Activated naive CD4-positive, alpha-beta T cell treated with anti-CD3 and anti-CD28 coated beads, Interleukin-2, amount 10 ng/mL, durations not matched to agents 7 days and 5 days (primary cell): ENCODE results near the gene INSR.

Experiments
- CTCF ChIA-PET: fragments of 350-600 bp; sonication (Branson Sonifier 250); formaldehyde crosslinking; loops from one replicate; lab custom pipeline; 2021; ENCODE audit warnings: antibody characterized with exemption; lab: Charles Lee
- DNase-seq: peaks from one replicate; pipeline ENCODE4 v3.0.0-alpha.2; 2020
- H3K27ac Mint-ChIP-seq: one replicate; pipeline ENCODE4 v1.8.0; 2021; ENCODE audit warnings: mild to moderate bottlenecking, moderate library complexity, mixed read lengths
- H3K27me3 Mint-ChIP-seq: one replicate; pipeline ENCODE4 v1.8.0; 2021; ENCODE audit warnings: mild to moderate bottlenecking, mixed read lengths
- H3K36me3 Mint-ChIP-seq: one replicate; pipeline ENCODE4 v1.8.0; 2021; ENCODE audit warnings: mixed read lengths
- H3K4me1 Mint-ChIP-seq: one replicate; pipeline ENCODE4 v1.8.0; 2021; ENCODE audit warnings: mixed read lengths
- H3K4me3 Mint-ChIP-seq: one replicate; pipeline ENCODE4 v1.8.0; 2021; ENCODE audit warnings: mild to moderate bottlenecking, moderate library complexity, mixed read lengths
- H3K9me3 Mint-ChIP-seq: one replicate; pipeline ENCODE4 v1.8.0; 2021; ENCODE audit warnings: mixed read lengths

The INSR gene

DNA sequence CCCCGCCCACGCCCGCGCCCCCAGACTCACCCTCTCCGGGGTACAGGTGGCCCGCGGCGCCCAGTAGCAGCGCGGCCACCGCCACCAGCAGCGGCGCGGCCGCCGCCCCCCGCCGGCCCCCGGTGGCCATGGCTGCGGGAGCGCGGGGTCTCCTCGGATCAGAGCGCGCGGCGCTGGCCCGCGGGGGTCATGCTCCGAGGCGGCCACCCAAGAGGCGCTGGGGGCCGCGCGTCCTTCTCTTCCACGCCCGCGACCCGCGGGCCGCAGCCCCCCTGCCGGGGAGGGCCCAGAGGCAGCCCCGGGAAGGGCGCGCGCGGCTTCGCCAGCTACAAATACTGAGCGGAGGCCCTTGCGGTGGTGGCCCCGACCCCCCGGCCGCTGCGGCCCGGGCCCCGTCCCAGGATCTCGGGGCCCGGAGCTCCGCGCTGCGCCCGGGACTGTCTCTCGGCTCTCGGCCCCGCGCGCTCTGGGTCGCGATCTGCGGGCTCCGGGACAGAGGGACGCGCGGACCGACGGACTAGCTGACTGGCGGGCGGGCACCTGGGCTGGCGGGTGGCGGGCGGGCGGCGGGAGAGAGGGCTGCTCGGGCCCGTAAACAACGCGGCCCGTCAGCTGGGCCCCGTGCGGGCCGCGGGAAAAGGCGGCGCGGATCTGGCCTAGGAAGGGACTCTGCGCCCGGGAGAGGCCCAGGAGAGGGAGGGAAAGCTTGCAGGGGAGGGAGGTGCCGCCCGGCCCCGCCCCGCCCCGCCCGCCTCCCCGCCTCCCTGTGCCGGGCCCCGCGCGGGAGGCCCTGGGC lies at the start of gene INSR:
Gene INSR (minus strand): TSS at position 653 of the 796 bp plus-strand sequence. CDS start 523 bp downstream, at position 130.
- Mint-ChIP-seq H3K9me3 (no peaks in the 10 kb centered on the region), H3K27ac (peak within 1 kb of the TSS; percentile 7), H3K4me3 (peak within 1 kb of the TSS; percentile 75), H3K27me3 (peaks cover 78% of the 10 kb centered on the region), H3K4me1 (peaks cover 12% of the 10 kb centered on the region), H3K36me3 (no peaks in the 10 kb centered on the region)
- CTCF ChIA-PET, result no interaction called here
- peak; percentile 78 for DNase-seq

- Mint-ChIP-seq H3K4me1 (peaks cover 65% of the 10 kb centered on the region), H3K36me3 (no peaks in the 10 kb centered on the region), H3K27ac (no peak overlapping the region), H3K4me3 (no peak overlapping the region), H3K9me3 (no peaks in the 10 kb centered on the region), H3K27me3 (peaks cover 20% of the 10 kb centered on the region)
- CTCF ChIA-PET, result interaction anchor here (0.7 to 2.4 kb wide), 8 partner anchors 8 to 242 kb away, joined by 3 to 8 read pairs (median 6); no protein-coding TSS in a partner anchor
- DNase-seq, result no peak
Observed at GRCh38 chr19:7342143-7342542, 47.9 kb upstream of the INSR start.

DNA sequence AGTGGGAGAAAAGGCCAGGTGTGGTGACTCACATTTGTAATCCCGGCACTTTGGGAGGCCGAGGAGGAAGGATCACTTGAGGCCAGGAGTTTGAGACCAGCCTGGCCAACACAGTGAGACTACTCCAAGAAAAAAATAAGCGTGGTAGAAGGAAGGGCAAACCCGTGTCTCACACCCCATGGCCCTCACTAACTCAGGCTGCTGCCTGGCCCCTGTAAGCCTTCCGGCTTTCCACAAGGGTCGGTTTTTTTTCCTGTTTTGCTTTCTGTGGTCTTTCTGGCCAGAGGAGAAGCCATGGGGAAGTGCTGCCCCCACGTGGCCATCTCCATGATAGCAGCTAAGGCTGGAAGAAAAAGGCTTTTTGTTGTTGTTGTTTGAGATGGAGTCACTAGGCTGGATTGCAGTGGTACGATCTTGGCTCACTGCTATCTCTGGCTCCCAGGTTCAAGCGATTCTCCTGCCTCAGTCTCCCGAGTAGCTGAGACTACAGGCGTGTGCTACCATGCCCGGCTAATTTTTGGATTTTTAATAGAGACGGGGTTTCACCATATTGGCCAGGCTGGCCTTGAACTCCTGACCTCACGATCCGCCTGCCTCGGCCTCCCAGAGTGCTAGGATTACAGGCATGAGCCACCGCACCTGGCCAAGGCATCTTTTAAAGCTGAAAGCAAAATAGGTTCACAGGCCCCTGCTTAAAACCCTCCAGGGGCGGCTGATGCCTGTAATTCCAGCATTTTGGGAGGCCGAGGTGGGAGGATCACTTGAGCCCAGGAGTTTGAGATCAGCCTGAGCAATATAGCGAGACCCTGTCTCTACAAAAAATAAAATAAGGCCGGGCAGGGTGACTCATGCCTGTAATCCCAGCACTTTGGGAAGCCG lies 47.0 kb upstream of the INSR start:
- H3K27ac Mint-ChIP-seq, result peak overlapping the region; percentile 59

DNA sequence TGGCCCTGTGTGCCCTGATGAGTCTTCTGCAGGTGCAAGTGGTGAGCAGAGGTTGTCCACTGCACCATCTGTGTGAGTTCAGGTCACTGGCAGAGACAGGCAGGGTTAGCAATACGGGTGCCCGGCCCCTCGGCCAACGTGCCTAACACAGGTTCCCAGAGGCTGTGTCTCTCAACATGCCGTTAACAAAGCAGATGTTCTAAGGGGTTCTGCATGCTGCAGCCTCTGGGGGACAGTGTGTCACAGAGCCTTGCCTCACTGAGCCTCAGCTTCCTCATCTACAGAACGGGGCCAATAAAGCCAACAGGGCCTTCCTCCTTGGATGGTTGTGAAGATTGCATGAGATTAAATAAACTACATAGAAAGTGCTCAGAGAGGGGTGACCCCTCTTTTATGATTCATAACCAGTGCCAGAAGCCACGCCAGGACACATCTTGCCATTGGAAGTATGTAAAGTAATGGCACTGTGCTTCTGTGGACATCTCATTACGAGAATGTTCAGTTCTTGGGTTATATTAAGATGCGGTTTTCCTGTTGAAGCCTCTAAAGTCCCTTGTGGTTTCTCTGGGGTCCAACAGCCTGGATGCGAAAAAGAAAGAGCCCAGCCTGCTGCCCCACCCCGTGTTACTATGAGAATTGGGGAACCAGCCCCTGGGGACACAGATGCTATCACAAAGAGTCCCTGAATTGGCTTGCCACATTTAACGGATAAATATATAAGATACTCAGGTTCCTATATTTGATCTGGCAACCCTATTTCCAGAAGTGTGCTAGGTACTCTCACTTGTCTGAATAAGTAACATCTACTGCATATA lies 43.4 kb upstream of the INSR start:
- H3K27ac Mint-ChIP-seq, result peak overlapping the region; percentile 60
- no peaks in the 10 kb centered on the region for H3K36me3 Mint-ChIP-seq
- H3K4me1 Mint-ChIP-seq, result peaks cover 38% of the 10 kb centered on the region
- CTCF ChIA-PET, result interaction anchor here (1.2 to 2.0 kb wide), 3 partner anchors 189 to 237 kb away, joined by 3 to 6 read pairs (median 4); no protein-coding TSS in a partner anchor
- H3K9me3 Mint-ChIP-seq, result no peaks in the 10 kb centered on the region
- peaks cover 37% of the 10 kb centered on the region for H3K27me3 Mint-ChIP-seq
- H3K4me3 Mint-ChIP-seq, result no peak overlapping the region
- peak; percentile 50 for DNase-seq

More for the DNA sequence above, 47.0 kb upstream of the INSR start:
- H3K36me3 Mint-ChIP-seq, result no peaks in the 10 kb centered on the region
- H3K27me3 Mint-ChIP-seq, result peaks cover 26% of the 10 kb centered on the region
- peak; percentile 88 for DNase-seq
- CTCF ChIA-PET, result interaction anchor here (0.7 to 2.4 kb wide), 17 partner anchors 8 to 1064 kb away, joined by 3 to 16 read pairs (median 4); partner anchors contain the start of gene ARHGEF18
- peaks cover 63% of the 10 kb centered on the region for H3K4me1 Mint-ChIP-seq
- H3K9me3 Mint-ChIP-seq, result no peaks in the 10 kb centered on the region
- no peak overlapping the region for H3K4me3 Mint-ChIP-seq

GRCh38 chr19:7336321-7336973 lies 42.2 kb upstream of the INSR start:
- H3K4me1 Mint-ChIP-seq, result peaks cover 33% of the 10 kb centered on the region
- CTCF ChIA-PET, result interaction anchor here (2.0 kb wide), 1 partner anchor 234 kb away, joined by 6 read pairs; no protein-coding TSS in a partner anchor
- peaks cover 37% of the 10 kb centered on the region for H3K27me3 Mint-ChIP-seq
- DNase-seq, result no peak
- no peak overlapping the region for H3K27ac Mint-ChIP-seq
- no peak overlapping the region for H3K4me3 Mint-ChIP-seq
- H3K9me3 Mint-ChIP-seq, result no peaks in the 10 kb centered on the region
- no peaks in the 10 kb centered on the region for H3K36me3 Mint-ChIP-seq

DNA sequence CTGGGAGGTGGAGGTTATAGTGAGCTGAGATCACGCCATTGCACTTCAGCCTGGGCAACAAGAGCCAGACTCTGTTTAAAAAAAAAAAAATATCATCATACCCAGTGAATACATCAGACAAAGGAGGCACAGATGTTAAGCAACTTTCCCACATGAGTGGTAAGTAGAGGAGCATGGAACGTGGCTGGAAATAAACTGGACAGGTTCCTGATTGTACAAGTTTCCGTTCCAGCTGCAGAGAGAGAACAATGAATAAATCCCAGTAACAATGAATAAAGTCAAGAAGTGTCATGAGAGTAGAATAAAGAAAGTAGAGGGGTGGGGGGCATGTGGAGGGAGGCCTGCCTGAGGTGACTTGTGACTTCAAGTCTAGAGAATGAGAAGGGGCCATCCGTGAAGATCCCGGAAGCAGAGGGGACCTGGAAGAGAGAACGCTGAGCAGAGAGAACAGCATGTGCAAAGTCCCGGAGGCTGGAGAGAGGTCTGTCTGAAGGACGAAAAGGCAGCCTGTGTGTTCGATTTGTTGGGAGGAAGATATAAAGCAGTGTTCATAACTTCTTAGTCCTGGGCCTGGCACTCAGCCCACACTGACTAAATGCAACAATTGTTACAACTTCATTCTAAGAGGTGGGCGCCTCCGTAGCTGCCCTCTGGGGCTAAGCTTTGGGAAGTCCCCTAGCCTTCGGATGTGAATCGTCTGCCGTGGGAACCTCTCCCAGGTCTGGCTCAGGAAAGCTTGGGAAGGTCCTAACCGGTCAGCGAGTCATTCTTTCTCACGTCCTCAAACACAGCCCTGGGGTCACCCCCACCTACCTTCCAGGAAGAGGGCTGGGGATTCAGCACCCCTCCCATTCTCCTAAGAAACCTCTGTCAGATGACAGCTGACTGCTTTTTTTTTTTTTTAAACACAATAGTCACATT lies 39.2 kb upstream of the INSR start:
- no peaks in the 10 kb centered on the region for H3K9me3 Mint-ChIP-seq
- CTCF ChIA-PET, result interaction anchor here (0.7 kb wide), 1 partner anchor 124 kb away, joined by 4 read pairs; no protein-coding TSS in a partner anchor
- H3K27me3 Mint-ChIP-seq, result peaks cover 20% of the 10 kb centered on the region
- DNase-seq, result no peak
- H3K36me3 Mint-ChIP-seq, result no peaks in the 10 kb centered on the region
- no peak overlapping the region for H3K27ac Mint-ChIP-seq
- H3K4me1 Mint-ChIP-seq, result peaks cover 19% of the 10 kb centered on the region
- H3K4me3 Mint-ChIP-seq, result no peak overlapping the region

GRCh38 chr19:7331446-7331845 lies 37.2 kb upstream of the INSR start:
- CTCF ChIA-PET, result no interaction called here
- no peak for DNase-seq
- H3K27ac Mint-ChIP-seq, result no peak overlapping the region
- H3K27me3 Mint-ChIP-seq, result peaks cover 11% of the 10 kb centered on the region
- no peaks in the 10 kb centered on the region for H3K36me3 Mint-ChIP-seq
- no peaks in the 10 kb centered on the region for H3K4me1 Mint-ChIP-seq
- no peaks in the 10 kb centered on the region for H3K9me3 Mint-ChIP-seq
- no peak overlapping the region for H3K4me3 Mint-ChIP-seq

GRCh38 chr19:7328647-7329046 lies 34.4 kb upstream of the INSR start:
- Mint-ChIP-seq H3K9me3 (peaks cover 8% of the 10 kb centered on the region), H3K36me3 (no peaks in the 10 kb centered on the region), H3K4me1 (no peaks in the 10 kb centered on the region), H3K27me3 (peaks cover 14% of the 10 kb centered on the region), H3K27ac (no peak overlapping the region), H3K4me3 (no peak overlapping the region)
- CTCF ChIA-PET, result interaction anchor here (2.2 kb wide), 1 partner anchor 12 kb away, joined by 8 read pairs; no protein-coding TSS in a partner anchor
- no peak for DNase-seq

GRCh38 chr19:7327802-7328201 lies 33.6 kb upstream of the INSR start:
- Mint-ChIP-seq H3K4me3 (no peak overlapping the region), H3K4me1 (no peaks in the 10 kb centered on the region), H3K27me3 (peaks cover 10% of the 10 kb centered on the region), H3K9me3 (peaks cover 8% of the 10 kb centered on the region), H3K36me3 (no peaks in the 10 kb centered on the region), H3K27ac (no peak overlapping the region)
- no peak for DNase-seq
- CTCF ChIA-PET, result interaction anchor here (1.0 to 1.5 kb wide), 2 partner anchors 14 to 463 kb away, joined by 3 to 6 read pairs; no protein-coding TSS in a partner anchor

GRCh38 chr19:7326105-7326877 lies 32.1 kb upstream of the INSR start:
- Mint-ChIP-seq H3K9me3 (peaks cover 8% of the 10 kb centered on the region), H3K27me3 (peaks cover 10% of the 10 kb centered on the region), H3K36me3 (no peaks in the 10 kb centered on the region), H3K27ac (no peak overlapping the region), H3K4me1 (no peaks in the 10 kb centered on the region), H3K4me3 (no peak overlapping the region)
- peak; percentile 66 for DNase-seq
- CTCF ChIA-PET, result interaction anchor here (0.6 to 2.9 kb wide), 8 partner anchors 15 to 256 kb away, joined by 3 to 11 read pairs (median 4); partner anchors contain the start of gene MCOLN1

DNA sequence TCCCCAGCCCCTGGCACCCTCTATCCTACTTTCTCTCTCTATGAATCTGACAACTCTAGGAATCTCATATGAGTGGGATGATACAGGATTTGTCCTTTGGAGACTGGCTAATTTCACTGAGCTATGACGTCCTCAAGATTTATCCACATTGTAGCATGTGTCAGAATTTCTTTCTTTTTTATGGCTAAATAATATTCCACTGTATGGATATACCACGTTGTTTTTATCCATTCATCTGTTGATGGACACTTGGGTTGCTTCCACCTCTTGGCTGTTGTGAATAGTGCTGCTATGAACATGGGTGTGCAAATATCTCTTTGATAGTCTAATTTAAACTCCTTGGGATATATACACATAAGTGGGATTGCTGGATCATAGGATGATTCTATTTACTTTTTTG lies 24.0 kb upstream of the INSR start:
- Mint-ChIP-seq H3K36me3 (no peaks in the 10 kb centered on the region), H3K4me3 (no peak overlapping the region), H3K27me3 (peaks cover 4% of the 10 kb centered on the region), H3K9me3 (peaks cover 6% of the 10 kb centered on the region), H3K4me1 (no peaks in the 10 kb centered on the region), H3K27ac (no peak overlapping the region)
- CTCF ChIA-PET, result no interaction called here
- no peak for DNase-seq

- DNase-seq, result no peak
- no peak overlapping the region for H3K27ac Mint-ChIP-seq
- CTCF ChIA-PET, result no interaction called here
- H3K27me3 Mint-ChIP-seq, result no peaks in the 10 kb centered on the region
- no peaks in the 10 kb centered on the region for H3K9me3 Mint-ChIP-seq
- no peak overlapping the region for H3K4me3 Mint-ChIP-seq
- no peaks in the 10 kb centered on the region for H3K36me3 Mint-ChIP-seq
- no peaks in the 10 kb centered on the region for H3K4me1 Mint-ChIP-seq
Observed at GRCh38 chr19:7312816-7313215, 18.6 kb upstream of the INSR start.
